ENCODE data around the gene FCN2.

FCN2 gene

DNA sequence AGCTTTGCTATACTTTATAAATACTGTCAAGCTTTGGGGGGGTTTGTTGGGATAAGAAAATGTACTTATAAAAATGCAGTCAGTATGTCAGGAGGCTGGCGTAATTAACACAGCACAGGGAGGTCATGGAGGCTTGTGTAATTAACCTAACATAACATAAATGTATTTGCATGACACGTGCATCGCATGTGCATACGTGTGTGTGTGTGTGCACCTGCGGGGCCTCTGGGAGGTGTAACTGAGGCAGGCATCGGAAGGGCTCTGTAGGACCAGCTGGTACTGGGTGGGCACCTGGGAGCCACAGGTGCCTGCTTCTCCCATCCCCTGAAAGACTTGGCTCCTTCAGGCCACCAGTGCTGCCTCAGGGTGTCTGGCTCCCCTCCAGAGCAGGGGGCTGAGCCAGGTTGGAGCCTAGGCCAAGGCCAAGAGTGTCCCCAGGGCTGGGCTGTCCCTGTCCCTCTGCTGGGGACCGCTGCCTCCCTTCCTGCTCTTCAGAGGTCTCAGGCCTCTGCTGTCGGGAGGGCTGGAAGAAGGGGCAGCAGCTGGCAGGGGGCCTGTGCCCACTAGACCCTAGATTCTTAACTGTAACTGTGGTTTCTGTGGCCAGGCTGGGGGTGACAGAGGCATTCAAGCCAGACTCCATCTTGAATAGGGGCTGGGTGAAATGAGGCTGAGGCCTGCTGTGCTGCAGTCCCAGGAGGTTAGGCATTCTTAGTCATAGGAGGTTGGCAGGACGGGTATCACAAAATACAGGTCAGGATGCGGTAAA is 9.0 kb downstream of the FCN2 start:
- DNase-seq, result no peak

DNA sequence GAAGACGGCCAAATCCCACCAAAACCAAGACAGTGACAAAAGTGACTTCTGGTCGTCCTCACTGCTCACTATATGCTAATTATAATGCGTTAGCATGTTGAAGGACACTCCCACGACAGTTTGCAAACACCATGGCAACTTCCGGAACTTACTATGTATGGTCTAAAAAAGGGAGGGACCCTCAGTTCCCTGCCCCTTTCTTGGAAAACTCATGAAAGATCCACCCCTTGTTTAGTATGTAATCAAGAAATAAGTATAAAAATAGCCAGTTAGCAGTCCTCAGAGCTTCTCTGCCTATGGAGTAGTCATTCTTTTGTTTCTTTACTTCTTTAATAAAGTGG is 9.5 kb downstream of the FCN2 start:
- DNase-seq, result peak; percentile 0

DNA sequence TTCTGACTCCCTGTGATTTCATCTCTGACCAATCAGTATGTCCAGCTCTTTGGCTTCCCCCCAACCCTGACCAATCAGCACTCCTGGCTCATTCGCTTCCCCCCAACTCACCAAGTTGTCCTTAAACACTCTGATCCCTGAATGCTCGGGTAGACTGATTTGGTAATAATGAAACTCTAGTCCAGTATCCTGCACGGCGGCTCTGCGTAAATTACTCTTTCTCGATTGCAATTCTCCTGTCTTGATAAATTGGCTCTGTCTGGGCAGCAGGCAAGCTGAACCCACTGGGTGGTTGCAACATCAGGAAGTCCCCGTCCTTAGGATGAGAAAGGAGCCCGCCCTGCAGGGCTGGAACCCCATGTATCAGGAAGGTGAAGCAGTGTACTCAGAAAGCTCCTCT is 10.4 kb downstream of the FCN2 start:
- peak; percentile 2 for DNase-seq

DNA sequence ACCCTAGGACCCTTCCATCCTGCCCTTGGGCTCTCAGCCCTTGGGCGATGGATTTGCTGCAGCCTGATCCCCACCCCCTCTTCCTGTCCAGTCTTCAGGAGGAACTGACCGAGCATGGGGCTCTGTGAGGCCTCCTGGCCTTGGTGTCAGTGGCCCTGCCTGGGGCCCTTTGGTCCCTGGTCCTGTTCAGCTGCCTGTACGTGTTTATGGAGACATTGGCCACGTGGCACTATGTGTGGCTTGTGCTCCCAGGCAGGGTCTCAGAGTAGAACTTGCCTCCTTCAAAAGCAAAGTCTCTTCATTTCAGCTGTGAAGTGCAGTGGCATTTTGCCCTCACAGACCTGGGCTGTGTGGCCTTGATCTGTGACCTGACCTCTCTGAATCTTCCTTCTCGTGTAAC is 11.1 kb downstream of the FCN2 start:
- peak; percentile 2 for DNase-seq

- peak; percentile 5 for DNase-seq
These were observed 11.6 kb downstream of the FCN2 start for GRCh38 chr9:134892221-134892620.

- peak; percentile 4 for DNase-seq
These were observed 12.3 kb downstream of the FCN2 start for GRCh38 chr9:134892820-134893420.

DNA sequence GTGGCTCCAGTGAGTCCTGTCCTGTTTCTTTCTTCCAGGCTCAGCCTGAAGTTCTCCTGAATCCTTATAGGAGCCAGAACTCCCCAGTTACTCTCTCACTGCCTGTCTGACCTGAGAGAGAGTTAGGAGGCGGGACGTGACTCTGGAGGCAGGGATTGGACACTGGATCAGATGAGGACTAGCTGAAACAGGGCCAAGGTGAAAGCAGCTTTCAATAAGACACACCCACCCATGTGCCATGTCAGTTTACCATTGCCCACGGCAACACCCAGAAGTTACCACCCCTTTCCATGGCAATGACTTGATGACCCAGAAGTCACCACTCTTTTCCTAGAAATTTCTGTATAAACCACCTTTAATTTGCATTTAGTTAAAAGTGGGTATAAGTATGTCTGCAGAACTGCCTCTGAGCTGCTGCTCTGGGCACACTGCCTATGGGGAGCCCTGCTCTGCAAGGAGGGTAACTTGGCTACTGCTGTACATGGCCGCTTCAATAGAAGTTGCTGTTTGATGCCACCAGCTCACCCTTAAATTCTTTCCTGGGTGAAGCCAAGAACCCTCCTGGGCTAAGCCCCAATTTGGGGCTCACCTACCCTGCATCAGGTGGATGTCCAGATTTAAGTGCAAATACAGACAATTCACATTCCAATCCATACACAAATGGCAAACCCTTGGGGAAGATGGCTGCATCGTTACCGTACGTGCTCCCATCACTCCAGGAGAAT is 13.7 kb downstream of the FCN2 start:
- peak; percentile 4 for DNase-seq

DNA sequence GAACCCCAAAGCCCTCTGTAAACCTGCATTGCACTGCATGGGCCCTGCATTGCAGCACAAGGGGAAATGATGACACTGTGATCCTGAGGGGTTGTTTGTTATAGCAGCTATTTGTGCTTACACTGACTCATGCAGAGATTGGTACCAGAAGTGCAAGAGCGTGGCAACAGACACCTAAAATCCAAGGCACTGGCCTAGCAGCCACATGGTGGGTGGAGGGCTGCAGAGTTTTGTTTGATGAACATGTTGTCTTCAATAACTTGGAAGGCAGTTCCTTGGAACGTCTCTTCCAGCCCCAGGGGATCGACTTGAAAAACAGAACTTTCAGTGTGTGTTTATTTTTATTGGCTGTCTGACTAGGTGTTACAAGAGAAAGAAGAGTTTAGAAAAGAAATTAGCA is 14.5 kb downstream of the FCN2 start:
- DNase-seq, result no peak

DNA sequence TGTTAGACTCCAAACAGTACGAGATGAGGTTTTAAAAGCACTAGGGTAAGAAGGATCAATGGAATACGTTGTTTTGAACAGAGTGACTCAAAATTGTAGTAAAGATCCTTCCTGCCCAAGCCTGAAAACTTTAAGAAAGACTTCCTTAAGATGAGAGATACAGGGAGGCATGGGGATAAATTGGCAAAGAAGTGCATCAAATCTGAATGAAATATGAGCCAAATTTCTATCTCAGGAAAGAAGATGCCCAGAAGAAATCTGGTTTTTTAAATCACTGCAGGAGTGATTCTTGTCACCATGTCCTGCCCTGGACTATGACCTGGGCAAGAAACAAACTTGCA is 14.9 kb downstream of the FCN2 start:
- DNase-seq, result no peak

DNA sequence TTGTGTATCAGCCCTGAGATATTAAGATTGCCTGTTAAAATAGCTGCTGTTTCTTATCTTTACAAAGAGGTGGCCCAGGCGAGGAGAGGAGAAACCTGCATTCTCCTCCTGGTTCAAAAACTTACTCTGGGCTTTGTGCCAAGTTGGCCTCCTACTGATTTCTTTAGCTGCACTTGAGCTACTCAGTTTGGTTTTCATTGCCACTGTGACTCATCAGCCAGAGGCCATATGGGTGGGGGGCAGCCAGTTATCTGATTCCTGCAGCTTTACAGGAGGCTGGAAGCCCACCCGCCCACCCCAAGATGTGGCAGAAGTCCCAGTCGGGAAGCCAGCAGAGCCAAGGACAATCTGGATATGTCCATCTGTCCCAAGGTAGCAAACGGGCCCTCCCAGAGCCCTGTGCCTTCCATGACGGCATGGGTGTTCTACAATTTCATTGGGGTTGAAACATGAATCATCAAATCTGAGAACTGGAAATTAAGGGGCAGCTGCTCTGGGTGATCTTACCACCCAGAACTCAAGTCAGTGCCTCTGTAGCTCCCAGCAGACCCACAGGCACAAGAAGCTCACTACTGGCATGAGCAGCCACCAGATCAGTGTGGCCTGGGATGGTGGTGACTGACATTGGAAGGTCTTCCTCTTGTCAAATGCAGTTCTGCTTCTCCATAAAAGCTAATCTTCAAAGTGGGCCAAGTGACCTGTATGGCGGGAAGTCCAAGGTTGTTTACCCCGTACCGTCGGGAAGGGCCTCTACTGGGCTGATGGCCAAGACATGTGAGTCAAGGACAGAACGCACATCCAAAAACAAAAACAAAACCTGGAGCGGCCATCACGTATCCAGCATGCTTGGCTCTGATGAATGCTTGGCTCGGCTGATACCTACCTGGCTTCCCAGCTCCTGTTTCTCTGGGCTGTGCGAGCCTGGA is 15.6 kb downstream of the FCN2 start:
- DNase-seq, result no peak

- DNase-seq, result no peak
These were observed 16.4 kb downstream of the FCN2 start for GRCh38 chr9:134896834-134897583.

DNA sequence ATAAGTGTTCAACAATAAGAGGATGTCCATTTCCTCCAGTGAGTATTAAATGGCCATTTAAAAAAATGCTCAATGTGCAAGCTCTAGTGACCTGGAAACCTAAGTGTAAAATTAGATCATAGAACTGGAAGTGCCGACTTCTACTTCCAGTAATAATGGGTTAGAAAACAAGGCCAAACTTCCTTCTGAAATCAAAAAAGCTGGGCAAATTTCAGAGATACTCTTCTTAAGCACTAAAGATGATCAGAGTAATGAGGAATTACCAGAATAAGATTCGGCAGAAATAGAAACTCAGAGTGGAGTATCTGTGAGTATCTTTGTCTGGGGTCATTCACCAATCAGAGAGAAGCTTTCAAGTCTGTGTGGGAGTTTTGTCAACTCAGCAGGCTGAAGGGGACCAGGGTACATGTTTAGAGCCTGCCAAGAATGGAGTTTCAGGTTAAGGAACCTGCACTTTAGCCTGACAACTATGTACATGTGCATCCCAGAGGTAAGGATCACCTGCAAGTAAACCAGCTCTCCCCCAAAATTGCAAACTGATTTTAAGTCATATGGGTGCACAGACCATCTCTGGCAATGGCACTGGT is 17.1 kb downstream of the FCN2 start:
- no peak for DNase-seq

DNA sequence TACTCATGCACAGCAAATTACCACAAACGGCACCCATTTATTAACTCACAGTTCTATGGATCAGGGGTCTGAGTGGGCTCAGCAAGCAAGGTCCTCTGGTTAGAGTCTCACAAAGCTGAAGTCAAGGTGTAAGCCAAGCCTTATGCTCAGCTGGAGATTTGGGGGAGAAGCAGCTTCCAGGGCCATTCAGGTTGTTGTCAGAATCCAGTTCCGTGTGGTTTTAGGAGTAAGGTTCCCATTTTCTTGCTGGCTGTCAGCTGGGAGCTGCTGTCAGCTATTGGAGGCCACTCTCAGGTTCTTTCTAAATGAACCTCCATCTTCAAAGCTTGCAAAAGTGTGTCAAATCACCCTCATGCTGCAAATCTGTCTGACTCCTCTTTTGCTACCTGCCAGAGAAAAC is 17.7 kb downstream of the FCN2 start:
- no peak for DNase-seq

GRCh38 chr9:134899168-134899567 is 18.6 kb downstream of the FCN2 start:
- DNase-seq, result no peak

GRCh38 chr9:134899818-134900217 is 19.2 kb downstream of the FCN2 start:
- no peak for DNase-seq

DNA sequence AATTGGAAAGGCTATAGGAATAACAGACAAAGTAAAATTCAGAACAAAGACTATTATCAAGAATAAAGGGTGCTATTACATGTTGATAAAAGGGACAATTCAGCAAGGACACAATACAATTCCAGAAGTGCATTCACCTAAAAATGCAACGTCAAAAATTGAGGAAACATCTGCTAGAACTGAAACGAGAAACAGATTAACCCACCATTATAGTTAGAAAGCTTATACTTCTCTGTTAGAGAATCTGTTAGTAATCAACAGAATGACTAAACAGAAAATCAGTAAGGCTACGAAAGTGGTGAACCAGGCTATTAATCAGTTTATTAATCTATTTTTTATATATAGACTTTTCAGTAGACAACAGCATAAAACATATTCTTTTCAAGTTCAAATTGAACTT is 22.3 kb downstream of the FCN2 start:
- DNase-seq, result no peak

- DNase-seq, result peak; percentile 3
These were observed 28.1 kb downstream of the FCN2 start for GRCh38 chr9:134908524-134909309.

- DNase-seq, result no peak
These were observed 29.2 kb downstream of the FCN2 start for GRCh38 chr9:134909511-134910481.

- DNase-seq, result no peak
These were observed 31.7 kb downstream of the FCN2 start for GRCh38 chr9:134912126-134912840.
